Cortex of kidney (tissue), 1 donor: ENCODE data around the gene GCK.

ENCODE experiments used
- DNase-seq: peaks from one replicate; lab custom pipeline; 2025; lab: John Stamatoyannopoulos, UW

The GCK gene

GRCh38 chr7:44222776-44223261, 33.6 kb upstream of the GCK start:
- no peak for DNase-seq

GRCh38 chr7:44222074-44222473, 32.8 kb upstream of the GCK start:
- no peak for DNase-seq

- DNase-seq: no peak
Measured at GRCh38 chr7:44221231-44221791, 32.1 kb upstream of the GCK start.

GRCh38 chr7:44220358-44221112, 31.3 kb upstream of the GCK start:
- DNase-seq: no peak

- DNase-seq: no peak
Measured at GRCh38 chr7:44220046-44220357, 30.8 kb upstream of the GCK start.

- no peak for DNase-seq
Measured at GRCh38 chr7:44219371-44220045, 30.3 kb upstream of the GCK start.

GRCh38 chr7:44218418-44219201, 29.4 kb upstream of the GCK start:
- DNase-seq: no peak

- no peak for DNase-seq
Measured at GRCh38 chr7:44217852-44218402, 28.7 kb upstream of the GCK start.

- no peak for DNase-seq
Measured at GRCh38 chr7:44217223-44217714, 28.0 kb upstream of the GCK start.

- no peak for DNase-seq
Measured at GRCh38 chr7:44216521-44217222, 27.4 kb upstream of the GCK start.

GRCh38 chr7:44216019-44216418, 26.8 kb upstream of the GCK start:
- no peak for DNase-seq

GRCh38 chr7:44215531-44215930, 26.3 kb upstream of the GCK start:
- no peak for DNase-seq

- no peak for DNase-seq
Measured at GRCh38 chr7:44213877-44214388, 24.7 kb upstream of the GCK start.

- DNase-seq: no peak
Measured at GRCh38 chr7:44213206-44213876, 24.1 kb upstream of the GCK start.

GRCh38 chr7:44212581-44213184, 23.4 kb upstream of the GCK start:
- DNase-seq: no peak

- no peak for DNase-seq
Measured at GRCh38 chr7:44212018-44212417, 22.8 kb upstream of the GCK start.

- no peak for DNase-seq
Measured at GRCh38 chr7:44211126-44211675, 22.0 kb upstream of the GCK start.

- no peak for DNase-seq
Measured at GRCh38 chr7:44210107-44210506, 20.9 kb upstream of the GCK start.

- no peak for DNase-seq
Measured at GRCh38 chr7:44208085-44208484, 18.8 kb upstream of the GCK start.

GRCh38 chr7:44206008-44206407, 16.8 kb upstream of the GCK start:
- DNase-seq: no peak
